Gastrocnemius medialis (tissue), 4 donors: ENCODE data around the gene FHOD3. TPM values are rescaled to one million over a fixed set of nuclear protein-coding genes. Genes with fewer than 3 reads are reported as not detected.

Source experiments
- ATAC-seq, 2 donors: fragments of 150-250 bp; one replicate each; pipeline ENCODE4 v1.9.1; 2016
- DNase-seq, 2 donors: peaks; one replicate each; pipeline ENCODE4 v3.0.0-alpha.2; 2019
- H3K27ac ChIP-seq, 4 donors: fragments of 200-600 bp; sonication (generic); 1 replicate in 1 of 4; 2 replicates in 3 of 4; pipeline ENCODE4 v1.5.1; 2016 to 2018; ENCODE audit warnings: mild to moderate bottlenecking in 2 of 4, moderate library complexity in 1 of 4
- H3K27me3 ChIP-seq, 3 donors: fragments of 200-600 bp; sonication (generic) in 2 of 3; 1 replicate in 1 of 3; 2 replicates in 2 of 3; pipeline versions ENCODE4 v1.5.1 to v1.6.0; 2016 to 2019; ENCODE audit warnings: mild to moderate bottlenecking in 1 of 3, moderate library complexity in 1 of 3
- H3K36me3 ChIP-seq, 2 donors: fragments of 200-600 bp; sonication (generic) in 1 of 2; one replicate each; pipeline ENCODE4 v1.5.1; 2017 to 2018
- H3K4me1 ChIP-seq, 2 donors: fragments of 200-600 bp; sonication (generic) in 1 of 2; one replicate each; pipeline ENCODE4 v1.5.1; 2016 to 2017; ENCODE audit warnings: mild to moderate bottlenecking in 2 of 2
- H3K4me3 ChIP-seq, 4 donors: fragments of 200-600 bp; sonication (generic) in 3 of 4; 1 replicate in 1 of 4; 2 replicates in 3 of 4; pipeline ENCODE4 v1.5.1; 2016 to 2019; ENCODE audit warnings: mild to moderate bottlenecking in 2 of 4
- H3K9me3 ChIP-seq, 3 donors: fragments of 200-600 bp; sonication (generic) in 2 of 3; 1 replicate in 1 of 3; 2 replicates in 2 of 3; pipeline ENCODE4 v1.5.1; 2016 to 2019
- CTCF ChIP-seq, 5 experiments: fragments of 450-650 bp in 3 of 5; fragments of 200-600 bp in 2 of 5; sonication (generic) in 2 of 5; IDR thresholded peaks in 4 of 5; conservative IDR thresholded peaks in 1 of 5; 1 replicate in 4 of 5; 2 replicates in 1 of 5; pipeline ENCODE4 v1.5.1; 2016 to 2019; ENCODE audit warnings: antibody characterized with exemption in 5 of 5, mild to moderate bottlenecking in 3 of 5, moderate library complexity in 3 of 5
- POLR2A ChIP-seq, 2 donors: fragments of 450-650 bp; IDR thresholded peaks; one replicate each; pipeline ENCODE4 v1.6.1; 2017; ENCODE audit warnings: antibody characterized with exemption in 2 of 2, mild to moderate bottlenecking in 2 of 2, moderate library complexity in 2 of 2
- in situ Hi-C, 4 donors: fragments of 200-750 bp; cut with MboI; loops; one replicate each; pipeline versions ENCODE4 v1.15.0 to v1.8.0; 2017; ENCODE audit warnings: low sequenced_read_pairs in 4 of 4
- intact Hi-C: fragments of 100-400 bp; cut with DNase I; formaldehyde crosslinking; loops from one replicate; pipeline ENCODE4 v1.15.1; 2023; ENCODE audit warnings: low total_unique reads
- total RNA-seq, 4 donors: library from RNA; depleted of rRNA; stranded (reverse); fragments of >200 nt; gene quantifications; one replicate each; pipeline versions ENCODE4 v1.1.0 to v1.2.3, GENCODE V29; 2016

FHOD3 gene
- total RNA-seq, 4 donors from 2014 or later = 10.0 to 32.5 (median 17.0) TPM

DNA sequence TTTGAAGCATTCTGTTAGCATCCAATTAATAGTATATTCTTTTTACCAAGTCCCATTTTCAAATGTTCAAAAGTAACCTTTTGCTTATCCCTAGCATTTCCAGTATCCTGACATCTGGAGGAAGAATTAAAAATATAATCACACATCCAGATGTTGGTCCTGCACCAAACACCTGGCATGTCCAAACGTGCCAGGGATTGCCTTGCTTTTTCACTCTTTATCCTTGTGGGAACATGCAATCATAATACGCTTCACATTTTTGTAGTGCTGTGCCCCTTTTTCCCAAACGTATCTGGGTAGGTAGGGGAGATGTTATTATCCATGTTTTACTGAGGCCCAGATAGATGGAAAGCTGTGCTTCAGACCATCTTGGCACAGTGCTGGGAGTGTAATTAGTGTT lies 398.3 kb downstream of the FHOD3 start:
- Histone ChIP-seq H3K4me3 (no peak overlapping the region), H3K27me3 (no peaks in the 10 kb centered on the region), H3K9me3 (no peaks in the 10 kb centered on the region), H3K27ac (no peak overlapping the region), H3K4me1 (peaks cover 6% of the 10 kb centered on the region in 2 donors), H3K36me3 (no peaks in the 10 kb centered on the region)
- intact Hi-C loops (no loop called here), in situ Hi-C loops (loop anchor here in 2 of 4 donors (10.0 kb wide), 1 partner anchor 59 kb away; no protein-coding TSS in a partner anchor)
- ATAC-seq (no peak), DNase-seq (no peak)
- TF ChIP-seq POLR2A (IDR thresholded peaks at IDR 0.05) = no peak
- TF ChIP-seq CTCF (IDR thresholded peaks at IDR 0.05 in 4 of 5, conservative IDR thresholded peaks at IDR 0.05 in 1 of 5) = no peak

DNA sequence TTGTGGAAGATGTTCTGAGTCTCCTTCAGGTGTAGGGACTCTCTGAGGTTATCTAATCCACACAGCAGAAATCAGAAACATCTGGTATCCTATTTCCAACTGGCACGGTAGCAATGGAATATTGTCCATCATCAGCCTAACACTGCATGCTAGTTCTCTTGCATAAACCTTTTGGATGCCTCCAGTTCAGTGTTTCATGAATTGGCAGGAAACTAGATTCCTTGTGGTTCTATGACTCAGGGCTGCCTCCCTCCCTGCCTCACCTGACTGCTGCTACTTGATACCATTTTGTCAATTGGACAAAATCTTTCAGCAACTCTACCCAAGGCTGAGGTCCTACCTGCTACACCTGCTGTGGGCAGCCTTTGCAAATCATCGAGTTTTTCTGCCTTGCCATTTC lies 400.4 kb downstream of the FHOD3 start:
- Histone ChIP-seq H3K9me3 (no peaks in the 10 kb centered on the region), H3K4me3 (no peak overlapping the region), H3K27me3 (no peaks in the 10 kb centered on the region), H3K27ac (peak overlapping the region; percentile 19 to 67 (median 39)), H3K36me3 (no peaks in the 10 kb centered on the region), H3K4me1 (peaks cover 17 to 18% of the 10 kb centered on the region in 2 donors)
- intact Hi-C loops (loop anchor here (2.0 kb wide), 1 partner anchor 131 kb away; the partner anchor contains the start of genes KIAA1328 and TPGS2), in situ Hi-C loops (loop anchor here in 2 of 4 donors (10.0 kb wide), 1 partner anchor 57 kb away; no protein-coding TSS in a partner anchor)
- peak; percentile 68 to 76 for DNase-seq
- ATAC-seq = peak; percentile 92 to 97
- no peak for TF ChIP-seq CTCF (IDR thresholded peaks at IDR 0.05 in 4 of 5, conservative IDR thresholded peaks at IDR 0.05 in 1 of 5)
- no peak for TF ChIP-seq POLR2A (IDR thresholded peaks at IDR 0.05)

GRCh38 chr18:36700955-36701354 lies 403.4 kb downstream of the FHOD3 start:
- intact Hi-C loops = no loop called here
- TF ChIP-seq CTCF (IDR thresholded peaks at IDR 0.05 in 4 of 5, conservative IDR thresholded peaks at IDR 0.05 in 1 of 5) = no peak
- TF ChIP-seq POLR2A (IDR thresholded peaks at IDR 0.05) = no peak
- H3K4me3 ChIP-seq = no peak overlapping the region

GRCh38 chr18:36702401-36703013 lies 405.0 kb downstream of the FHOD3 start:
- intact Hi-C loops (no loop called here), in situ Hi-C loops (no loop called here)
- Histone ChIP-seq H3K27me3 (no peaks in the 10 kb centered on the region), H3K36me3 (no peaks in the 10 kb centered on the region), H3K27ac (peak overlapping the region in 2 of 4 donors; percentile 33 to 64), H3K4me3 (no peak overlapping the region), H3K9me3 (no peaks in the 10 kb centered on the region), H3K4me1 (peaks cover 16% of the 10 kb centered on the region in 2 donors)
- ATAC-seq = peak; percentile 52 to 73
- TF ChIP-seq CTCF (IDR thresholded peaks at IDR 0.05 in 4 of 5, conservative IDR thresholded peaks at IDR 0.05 in 1 of 5) = no peak
- TF ChIP-seq POLR2A (IDR thresholded peaks at IDR 0.05) = no peak
- DNase-seq = peak; percentile 37 to 53

More at GRCh38 chr18:36700955-36701354, 403.4 kb downstream of the FHOD3 start:
- no peak overlapping the region for H3K27ac ChIP-seq
- DNase-seq = no peak
- ATAC-seq = no peak
- no peaks in the 10 kb centered on the region for H3K9me3 ChIP-seq
- in situ Hi-C loops = no loop called here
- H3K36me3 ChIP-seq = no peaks in the 10 kb centered on the region
- H3K4me1 ChIP-seq = peaks cover 16 to 21% of the 10 kb centered on the region in 2 donors
- no peaks in the 10 kb centered on the region for H3K27me3 ChIP-seq
